ENCODE measurements around the gene RPS6KA5.

GRCh38 chr14:90871605-90872233 lies 188.7 kb downstream of the RPS6KA5 start:
- TF ChIP-seq CTCF (IDR thresholded peaks at IDR 0.05) (no peak), POLR2A (IDR thresholded peaks at IDR 0.05) (no peak)
